Fibroblast of lung (primary cell): ENCODE data around the gene CYLD.

Source experiments
- CTCF ChIP-seq, 2 donors: IDR thresholded peaks in 1 of 2; conservative IDR thresholded peaks in 1 of 2; 1 replicate in 1 of 2; 2 replicates in 1 of 2; pipeline ENCODE4 v1.5.1; 2011 to 2012; ENCODE audit warnings: low read length in 2 of 2, control low read depth in 1 of 2, inconsistent platforms in 1 of 2, low read depth in 1 of 2, mild to moderate bottlenecking in 1 of 2
- EZH2 ChIP-seq: IDR thresholded peaks from 2 replicates; pipeline ENCODE4 v1.5.1; 2012; ENCODE audit warnings: low read length, control low read depth, mild to moderate bottlenecking; ENCODE audit errors: missing control alignments

- TF ChIP-seq CTCF (conservative IDR thresholded peaks at IDR 0.05 in 1 of 2, IDR thresholded peaks at IDR 0.05 in 1 of 2; ENCODE audit: low read depth in 1 of 2, low read length in 2 of 2) (no peak), EZH2 (no peak)
Measured at GRCh38 chr16:50820225-50820624, 78.3 kb downstream of the CYLD start.
